A204.1 (cell line): ENCODE results near the gene EZH2.

Experiments used
- FAIRE-seq: peaks from 2 replicates; lab custom pipeline; 2012; peaks lifted over from hg19 to GRCh38; lab: Jason Lieb, UNC

The EZH2 gene

GRCh38 chr7:148804343-148805235 lies 79.5 kb downstream of the EZH2 start:
- FAIRE-seq = no peak

DNA sequence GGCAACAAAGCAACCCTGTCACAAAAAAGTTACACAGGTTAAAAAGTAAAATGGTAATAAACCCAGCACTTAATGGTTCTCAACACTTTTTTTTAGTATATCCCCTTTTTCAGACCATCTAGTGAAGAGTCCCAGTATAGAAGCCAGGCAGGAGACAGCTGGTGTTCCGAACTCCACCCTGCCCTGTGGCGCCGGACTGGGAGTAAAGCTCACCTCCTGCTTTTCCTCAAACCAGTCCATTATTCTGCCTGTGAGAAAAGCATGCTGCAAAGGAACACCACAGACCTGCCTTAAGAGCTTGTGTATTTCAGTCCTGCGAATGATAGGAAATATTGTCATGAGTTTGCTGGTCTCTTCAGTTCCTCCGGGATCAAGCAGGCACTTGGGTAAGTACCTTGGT lies 81.0 kb downstream of the EZH2 start:
- no peak for FAIRE-seq

DNA sequence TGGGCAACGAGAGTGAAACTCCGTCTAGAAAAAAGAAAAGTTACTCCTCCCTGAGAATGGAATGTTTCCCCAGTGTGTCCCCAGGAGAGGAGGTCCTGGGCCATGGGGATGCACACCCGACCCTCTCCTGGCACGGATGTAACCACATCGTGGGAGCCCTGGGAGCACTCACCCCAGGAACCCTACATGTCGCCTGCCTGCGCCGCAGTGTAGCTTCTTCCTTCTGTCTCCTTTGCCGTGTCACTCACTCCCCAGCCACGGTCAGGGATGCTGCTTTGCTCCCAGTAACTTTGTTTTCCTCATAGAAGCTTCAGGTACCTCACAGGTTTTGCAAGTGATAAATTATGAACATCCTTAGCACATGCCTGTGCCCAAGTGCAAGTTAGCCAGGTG lies 82.0 kb downstream of the EZH2 start:
- FAIRE-seq = no peak

GRCh38 chr7:148800677-148801076 lies 83.4 kb downstream of the EZH2 start:
- FAIRE-seq = no peak

DNA sequence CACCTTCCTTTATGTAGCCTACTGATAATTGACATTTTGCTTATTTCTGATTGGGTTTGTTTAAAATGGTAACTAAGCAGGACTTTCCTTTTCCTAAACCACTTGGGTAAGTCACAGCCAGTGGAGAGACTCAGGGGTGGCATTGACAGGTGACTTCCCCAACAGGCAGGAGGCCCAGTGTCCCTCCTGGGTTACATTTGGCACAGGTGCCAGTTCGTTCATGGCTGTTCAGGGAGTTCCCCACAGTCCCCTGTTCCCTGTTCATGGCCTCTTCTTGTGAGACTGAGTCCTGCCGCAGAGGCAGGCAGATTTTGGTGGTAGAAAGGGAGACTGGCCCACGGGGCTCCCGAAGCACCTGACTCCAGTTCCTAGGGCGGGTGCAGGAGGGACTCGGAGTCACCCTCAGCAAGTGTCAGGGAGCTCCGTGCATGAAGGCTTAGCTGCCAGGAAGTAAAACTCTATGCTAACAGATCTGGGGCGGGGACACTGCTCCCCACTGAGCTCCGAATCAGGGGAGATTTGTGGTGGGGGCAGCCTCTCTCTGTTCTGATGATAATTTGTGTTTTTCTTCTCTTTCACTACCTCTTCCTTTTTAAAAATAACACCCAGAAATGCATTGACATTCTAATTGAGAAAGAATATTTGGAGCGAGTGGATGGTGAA lies 84.1 kb downstream of the EZH2 start:
- no peak for FAIRE-seq

GRCh38 chr7:148796841-148797240 lies 87.2 kb downstream of the EZH2 start:
- no peak for FAIRE-seq

- no peak for FAIRE-seq
Measured at GRCh38 chr7:148794476-148794875, 89.6 kb downstream of the EZH2 start.

DNA sequence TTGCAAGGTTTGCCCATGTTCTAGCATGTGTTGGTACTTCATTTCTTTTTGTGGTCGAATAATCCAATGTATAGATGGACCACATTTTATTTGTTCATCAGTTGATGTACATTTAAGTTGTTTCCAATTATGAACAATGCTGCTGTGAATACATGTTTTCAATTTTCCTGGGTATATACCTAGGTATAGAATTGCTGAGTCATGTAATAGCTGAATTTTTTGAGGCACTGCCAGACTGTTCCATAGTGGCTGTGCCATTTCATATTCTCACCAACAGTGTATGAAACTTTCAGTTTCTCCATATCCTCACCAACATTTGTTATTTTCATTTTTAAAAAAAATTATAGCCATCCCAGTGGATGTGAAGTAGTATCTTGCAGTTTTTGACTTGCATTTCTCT lies 90.5 kb downstream of the EZH2 start:
- no peak for FAIRE-seq

- FAIRE-seq = no peak
Measured at GRCh38 chr7:148791546-148791945, 92.5 kb downstream of the EZH2 start.

DNA sequence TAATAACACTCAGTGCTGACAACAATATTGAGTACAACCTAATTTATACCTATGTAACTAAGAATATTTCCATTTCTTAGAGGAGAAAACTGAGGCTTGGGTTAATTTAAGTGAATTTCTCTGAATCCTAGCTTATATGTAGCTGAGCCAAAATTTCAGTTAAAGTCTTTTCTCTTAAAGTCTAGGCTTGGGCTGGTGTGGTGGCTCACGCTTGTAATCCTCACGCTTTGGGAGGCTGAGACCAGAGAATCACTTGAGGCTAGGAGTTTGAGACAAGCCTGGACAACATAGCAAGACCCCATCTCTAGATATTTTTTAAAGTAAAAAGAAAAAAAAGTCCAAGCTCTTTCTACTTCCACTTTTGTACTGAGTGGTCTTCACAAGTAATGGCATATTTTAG lies 93.2 kb downstream of the EZH2 start:
- FAIRE-seq = no peak

DNA sequence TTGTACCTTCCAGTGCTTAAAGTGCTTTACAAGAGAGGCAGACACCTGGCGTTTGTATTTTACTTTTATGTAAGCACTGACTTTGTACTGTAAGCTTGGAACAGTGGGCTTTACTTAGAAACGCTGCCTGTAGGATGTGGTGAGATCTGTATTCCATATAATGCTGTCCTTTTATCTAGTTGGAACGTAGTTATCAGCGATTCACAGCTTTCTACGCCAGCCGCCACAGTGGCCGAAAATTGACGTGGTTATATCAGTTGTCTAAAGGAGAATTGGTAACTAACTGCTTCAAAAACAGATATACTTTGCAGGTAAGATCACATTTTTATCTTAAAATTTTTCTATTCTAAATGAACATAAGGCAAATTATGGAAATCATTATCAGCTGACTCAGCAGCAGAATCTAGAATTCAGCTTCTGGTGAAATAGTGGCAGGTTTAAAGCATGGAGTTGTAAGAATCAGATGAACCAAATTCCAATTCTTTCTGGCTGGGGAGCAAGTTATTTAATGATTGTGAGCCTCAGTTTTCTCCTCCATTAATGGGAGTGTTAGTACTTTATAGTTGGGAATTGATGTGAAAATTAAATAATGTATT lies 93.9 kb downstream of the EZH2 start:
- no peak for FAIRE-seq

- FAIRE-seq = no peak
Measured at GRCh38 chr7:148789220-148789619, 94.9 kb downstream of the EZH2 start.

DNA sequence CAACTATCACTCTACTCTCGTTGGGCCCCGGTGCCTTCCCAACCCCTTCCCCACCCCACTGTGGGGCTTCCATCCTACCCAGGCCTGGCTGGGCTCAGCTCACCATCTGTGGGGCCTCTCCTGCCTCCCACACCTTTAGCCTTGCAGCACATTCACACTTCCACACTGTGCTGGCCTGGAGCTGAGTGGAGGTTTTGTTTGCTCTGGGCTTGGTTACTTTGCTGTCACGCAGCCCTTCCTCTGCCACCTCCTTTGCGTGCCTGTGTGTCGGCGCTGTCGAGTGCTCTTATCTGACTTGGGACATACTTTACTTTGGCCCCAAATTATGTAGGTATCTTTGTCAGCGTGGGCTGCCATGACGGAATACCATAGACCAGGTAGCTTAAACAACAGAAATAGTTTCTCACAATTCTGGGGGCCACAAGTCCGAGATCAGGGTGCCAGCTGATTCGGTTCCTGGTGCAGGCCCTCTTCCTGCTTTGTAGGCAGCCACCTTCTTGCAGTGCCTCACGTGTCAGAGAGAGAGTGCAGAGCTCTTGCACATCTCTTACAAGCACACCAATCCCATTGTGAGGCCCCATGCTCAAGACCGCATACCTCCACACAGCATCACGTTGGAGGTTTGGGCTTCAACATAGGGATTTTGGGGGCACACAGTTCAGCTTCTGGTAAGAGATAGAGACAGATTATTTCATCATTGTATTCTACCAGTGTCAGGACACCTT lies 96.4 kb downstream of the EZH2 start:
- FAIRE-seq = no peak

DNA sequence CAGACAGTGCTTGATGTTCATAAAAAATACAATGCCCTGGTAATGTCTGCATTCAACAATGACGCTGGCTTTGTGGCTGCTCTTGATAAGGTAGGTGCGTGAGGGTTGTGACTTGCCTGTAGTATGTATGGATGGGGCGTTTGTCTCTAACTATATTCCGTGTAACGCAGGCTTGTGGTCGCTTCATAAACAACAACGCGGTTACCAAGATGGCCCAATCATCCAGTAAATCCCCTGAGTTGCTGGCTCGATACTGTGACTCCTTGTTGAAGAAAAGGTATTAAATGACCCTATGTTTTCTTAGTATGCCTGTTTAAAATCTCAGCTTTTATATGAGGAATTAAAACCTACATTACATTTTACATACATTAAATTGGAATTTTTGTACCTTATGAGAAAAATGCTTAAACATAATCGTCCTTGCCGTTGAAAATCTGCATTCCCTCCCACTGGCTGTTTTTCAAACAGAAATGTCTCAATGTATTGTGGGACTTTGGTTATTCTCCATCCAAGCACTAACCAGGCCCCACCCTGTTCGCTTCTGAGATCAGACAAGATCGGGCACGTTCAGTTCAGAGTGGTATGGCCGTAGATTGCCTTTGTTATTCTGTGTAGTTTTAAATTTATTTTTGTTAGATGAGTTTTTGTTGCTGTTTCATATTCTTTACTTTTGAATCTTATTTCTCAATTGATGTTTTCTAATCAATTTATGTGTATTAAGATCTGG lies 100.1 kb downstream of the EZH2 start:
- no peak for FAIRE-seq

GRCh38 chr7:148782757-148783456 lies 101.2 kb downstream of the EZH2 start:
- FAIRE-seq = no peak

- FAIRE-seq = no peak
Measured at GRCh38 chr7:148774471-148774870, 109.6 kb downstream of the EZH2 start.

- FAIRE-seq = no peak
Measured at GRCh38 chr7:148773334-148773733, 110.8 kb downstream of the EZH2 start.

- FAIRE-seq = no peak
Measured at GRCh38 chr7:148772297-148773089, 111.6 kb downstream of the EZH2 start.

GRCh38 chr7:148770004-148770403 lies 114.1 kb downstream of the EZH2 start:
- FAIRE-seq = no peak

DNA sequence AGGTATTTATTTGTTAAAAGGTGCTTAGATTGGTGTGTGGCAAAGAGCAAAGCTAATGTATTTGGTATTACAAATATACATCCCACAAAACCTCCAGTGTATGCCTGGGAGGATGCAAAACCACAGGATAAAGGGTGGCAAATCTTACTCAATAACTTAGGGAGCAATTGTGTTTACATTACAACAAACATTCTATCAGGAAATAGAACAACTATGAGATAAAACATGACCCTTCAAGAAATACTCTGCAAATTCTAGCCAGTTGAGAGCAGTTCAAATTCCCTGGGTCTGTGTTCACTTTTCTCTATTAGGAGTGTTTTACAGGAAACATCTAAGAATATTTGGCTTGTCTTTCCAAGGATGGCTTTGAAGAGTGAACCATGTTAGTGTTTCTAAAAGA lies 120.5 kb downstream of the EZH2 start:
- FAIRE-seq = no peak
